Measurements from ENCODE around the gene WNT11.

DNA sequence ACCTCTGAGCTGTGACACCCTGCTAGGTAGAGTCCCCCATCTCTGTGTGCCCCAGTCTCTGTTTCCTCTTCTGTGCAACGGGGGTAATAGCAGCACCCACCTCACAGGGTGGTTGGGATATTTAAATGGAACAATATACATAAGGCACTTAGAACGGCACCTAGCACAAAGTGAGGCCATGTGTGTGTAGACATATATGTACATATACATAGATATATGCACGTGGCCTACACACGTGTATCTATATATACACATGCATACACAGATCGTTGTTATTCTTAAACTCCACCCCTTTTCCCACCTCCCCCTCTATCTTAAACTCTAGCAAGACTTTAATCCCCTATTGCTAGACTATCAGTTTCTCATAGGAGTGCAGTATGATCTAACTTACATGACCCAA, 2.4 kb downstream of the WNT11 start:
- no peak for TF ChIP-seq EZH2phosphoT487 (IDR thresholded peaks at IDR 0.05; ENCODE audit: low read length)
- TF ChIP-seq CTCF (IDR thresholded peaks at IDR 0.05; ENCODE audit: low read length) = no peak

All from MM.1S (cell line).